ENCODE results near the gene BAIAP2L2.
"Not testable (repeated sequence)": the region's sequence is repeated elsewhere in the genome, so short reads cannot be mapped to it uniquely, and the experiment has no call there.

The BAIAP2L2 gene

GRCh38 chr22:38110008-38110862, at the start of gene BAIAP2L2:
BAIAP2L2 (minus strand) TSS chr22:38110684; CDS start chr22:38110525, 159 bp downstream.
- no peak for DNase-seq

GRCh38 chr22:38155703-38156102, 45.2 kb upstream of the BAIAP2L2 start:
- DNase-seq: no peak

- DNase-seq: not testable (repeated sequence)
Observed at GRCh38 chr22:38154563-38154915, 44.1 kb upstream of the BAIAP2L2 start.

GRCh38 chr22:38153821-38154562, 43.5 kb upstream of the BAIAP2L2 start:
- DNase-seq: no peak

- no peak for DNase-seq
Observed at GRCh38 chr22:38151126-38151500, 40.6 kb upstream of the BAIAP2L2 start.

GRCh38 chr22:38148245-38148644, 37.8 kb upstream of the BAIAP2L2 start:
- DNase-seq: peak in 1 of 2 experiments; percentile 8

GRCh38 chr22:38146166-38146565, 35.7 kb upstream of the BAIAP2L2 start:
- not testable (repeated sequence) for DNase-seq

GRCh38 chr22:38144025-38144405, 33.5 kb upstream of the BAIAP2L2 start:
- DNase-seq: peak in 1 of 2 experiments; percentile 27

GRCh38 chr22:38142606-38143005, 32.1 kb upstream of the BAIAP2L2 start:
- no peak for DNase-seq

- no peak for DNase-seq
Observed at GRCh38 chr22:38141217-38141973, 30.9 kb upstream of the BAIAP2L2 start.

- no peak for DNase-seq
Observed at GRCh38 chr22:38139901-38140300, 29.4 kb upstream of the BAIAP2L2 start.

GRCh38 chr22:38138961-38139360, 28.5 kb upstream of the BAIAP2L2 start:
- DNase-seq: no peak

GRCh38 chr22:38137876-38138687, 27.6 kb upstream of the BAIAP2L2 start:
- DNase-seq: no peak

- DNase-seq: no peak
Observed at GRCh38 chr22:38136607-38137006, 26.1 kb upstream of the BAIAP2L2 start.

GRCh38 chr22:38135133-38135706, 24.7 kb upstream of the BAIAP2L2 start:
- peak in 1 of 2 experiments; percentile 16 for DNase-seq

- DNase-seq: no peak
Observed at GRCh38 chr22:38133331-38133730, 22.8 kb upstream of the BAIAP2L2 start.

GRCh38 chr22:38132794-38133193, 22.3 kb upstream of the BAIAP2L2 start:
- DNase-seq: no peak

GRCh38 chr22:38132136-38132535, 21.7 kb upstream of the BAIAP2L2 start:
- DNase-seq: no peak

- no peak for DNase-seq
Observed at GRCh38 chr22:38131399-38131798, 20.9 kb upstream of the BAIAP2L2 start.

GRCh38 chr22:38129856-38130255, 19.4 kb upstream of the BAIAP2L2 start:
- no peak for DNase-seq

- DNase-seq: no peak
Observed at GRCh38 chr22:38129021-38129420, 18.5 kb upstream of the BAIAP2L2 start.

GRCh38 chr22:38127869-38128268, 17.4 kb upstream of the BAIAP2L2 start:
- no peak for DNase-seq
